ENCODE measurements around the gene CCL25. TPM values are rescaled to one million over a fixed set of nuclear protein-coding genes. Genes with fewer than 3 reads are reported as not detected.

CCL25 gene
- total RNA-seq, 6 donors from 2014 or later = not detected

DNA sequence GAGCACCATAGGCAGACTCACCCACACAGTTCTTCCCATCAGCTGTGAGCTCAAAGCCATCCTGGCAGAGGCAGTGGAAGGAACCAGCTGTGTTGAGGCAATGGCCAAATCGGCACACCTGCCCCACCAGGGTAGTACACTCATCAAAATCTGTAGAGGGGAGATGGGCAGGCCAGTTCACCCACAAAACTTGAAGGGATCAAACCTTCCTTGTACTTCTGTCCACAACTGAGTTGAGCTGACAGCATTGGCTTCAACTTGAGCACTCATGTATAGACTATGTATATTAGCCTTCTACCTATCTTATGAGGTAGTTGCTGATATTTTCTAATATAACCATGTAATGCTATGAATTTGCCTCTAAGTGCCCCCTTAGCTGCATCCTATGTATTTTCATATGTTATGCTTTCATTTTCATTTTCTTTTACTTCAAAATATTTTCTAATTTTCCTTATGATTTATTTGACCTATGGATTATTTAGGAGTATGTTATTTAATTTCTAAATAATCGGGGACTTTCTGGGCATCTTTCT lies 42.9 kb downstream of the CCL25 start:
- Histone ChIP-seq H3K36me3 (no peaks in the 10 kb centered on the region), H3K4me1 (no peaks in the 10 kb centered on the region), H3K27me3 (no peaks in the 10 kb centered on the region), H3K27ac (no peak overlapping the region), H3K9me3 (peaks cover 18 to 35% (median 28%) of the 10 kb centered on the region in 4 donors), H3K4me3 (no peak overlapping the region)
- TF ChIP-seq POLR2A (IDR thresholded peaks at IDR 0.05) = no peak
- TF ChIP-seq, protein P1, sequence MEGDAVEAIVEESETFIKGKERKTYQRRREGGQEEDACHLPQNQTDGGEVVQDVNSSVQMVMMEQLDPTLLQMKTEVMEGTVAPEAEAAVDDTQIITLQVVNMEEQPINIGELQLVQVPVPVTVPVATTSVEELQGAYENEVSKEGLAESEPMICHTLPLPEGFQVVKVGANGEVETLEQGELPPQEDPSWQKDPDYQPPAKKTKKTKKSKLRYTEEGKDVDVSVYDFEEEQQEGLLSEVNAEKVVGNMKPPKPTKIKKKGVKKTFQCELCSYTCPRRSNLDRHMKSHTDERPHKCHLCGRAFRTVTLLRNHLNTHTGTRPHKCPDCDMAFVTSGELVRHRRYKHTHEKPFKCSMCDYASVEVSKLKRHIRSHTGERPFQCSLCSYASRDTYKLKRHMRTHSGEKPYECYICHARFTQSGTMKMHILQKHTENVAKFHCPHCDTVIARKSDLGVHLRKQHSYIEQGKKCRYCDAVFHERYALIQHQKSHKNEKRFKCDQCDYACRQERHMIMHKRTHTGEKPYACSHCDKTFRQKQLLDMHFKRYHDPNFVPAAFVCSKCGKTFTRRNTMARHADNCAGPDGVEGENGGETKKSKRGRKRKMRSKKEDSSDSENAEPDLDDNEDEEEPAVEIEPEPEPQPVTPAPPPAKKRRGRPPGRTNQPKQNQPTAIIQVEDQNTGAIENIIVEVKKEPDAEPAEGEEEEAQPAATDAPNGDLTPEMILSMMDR (IDR thresholded peaks at IDR 0.05) = no peak
- TF ChIP-seq POLR2AphosphoS5 (IDR thresholded peaks at IDR 0.05) = no peak
- no peak for TF ChIP-seq EP300 (IDR thresholded peaks at IDR 0.05)
- ATAC-seq (ENCODE audit: low FRiP score in 2 of 2) = no peak
- WGBS, 2 donors = 75 to 82% methylated on average over 2 of the region's 2 CpGs
- DNase-seq = no peak

DNA sequence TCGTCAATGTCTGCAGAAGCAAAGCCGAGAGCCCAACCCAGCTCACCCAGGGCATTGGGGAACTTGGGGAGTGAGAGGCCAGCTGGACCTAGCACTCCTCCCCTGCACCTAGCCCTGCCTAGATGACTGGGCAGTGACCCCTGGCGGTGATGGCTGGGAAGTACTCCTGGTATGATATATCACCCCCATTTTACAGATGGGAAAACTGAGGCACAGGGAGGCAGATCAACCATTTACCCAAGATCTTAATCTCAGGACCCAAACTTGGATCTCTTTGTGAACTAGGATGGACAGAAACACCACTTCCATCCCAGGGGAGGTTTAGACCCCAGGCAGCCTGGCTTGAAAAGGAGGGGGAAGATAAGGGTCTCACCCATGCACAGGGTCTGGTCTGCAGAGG lies 43.5 kb downstream of the CCL25 start:
- Histone ChIP-seq H3K4me1 (no peaks in the 10 kb centered on the region), H3K27ac (no peak overlapping the region), H3K9me3 (peaks cover 18 to 35% (median 28%) of the 10 kb centered on the region in 4 donors), H3K36me3 (no peaks in the 10 kb centered on the region), H3K4me3 (no peak overlapping the region), H3K27me3 (no peaks in the 10 kb centered on the region)
- ATAC-seq (ENCODE audit: low FRiP score in 2 of 2) = no peak
- TF ChIP-seq POLR2A (IDR thresholded peaks at IDR 0.05) (no peak), EP300 (IDR thresholded peaks at IDR 0.05) (no peak), POLR2AphosphoS5 (IDR thresholded peaks at IDR 0.05) (no peak)
- TF ChIP-seq, protein P1 (IDR thresholded peaks at IDR 0.05) = no peak
- no peak for DNase-seq
- 100% methylated on average over 1 to 3 of the region's 3 CpGs for WGBS, 2 donors

DNA sequence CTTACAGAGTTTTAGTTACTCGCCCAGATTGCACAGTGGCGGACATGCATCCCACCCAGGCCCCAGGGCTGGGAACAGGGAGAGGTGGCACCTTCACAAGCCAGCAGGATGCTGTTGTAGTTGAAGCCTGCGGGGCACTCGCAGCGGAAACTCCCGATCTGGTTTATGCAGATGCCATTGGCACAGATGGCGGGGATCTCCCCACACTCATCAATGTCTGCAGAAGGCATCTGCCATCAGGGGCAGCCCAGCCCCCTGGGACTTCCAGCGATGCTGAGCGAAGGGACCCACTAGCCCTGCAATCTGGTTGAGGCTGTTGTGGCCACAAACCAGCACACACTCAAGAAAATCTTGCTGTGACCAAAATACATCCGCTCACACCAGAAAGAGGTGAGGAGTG lies 44.6 kb downstream of the CCL25 start:
- TF ChIP-seq, protein P1 (IDR thresholded peaks at IDR 0.05) = no peak
- TF ChIP-seq POLR2AphosphoS5 (IDR thresholded peaks at IDR 0.05) (no peak), POLR2A (IDR thresholded peaks at IDR 0.05) (no peak), EP300 (IDR thresholded peaks at IDR 0.05) (no peak)
- H3K36me3 ChIP-seq = no peaks in the 10 kb centered on the region
- no peaks in the 10 kb centered on the region for H3K4me1 ChIP-seq
- H3K27ac ChIP-seq = no peak overlapping the region
- H3K27me3 ChIP-seq = no peaks in the 10 kb centered on the region
- ATAC-seq (ENCODE audit: low FRiP score in 2 of 2) = no peak
- WGBS, 2 donors = 92 to 97% methylated on average over 8 to 10 of the region's 10 CpGs
- H3K4me3 ChIP-seq = no peak overlapping the region
- no peak for DNase-seq
- H3K9me3 ChIP-seq = peaks cover 18 to 35% (median 28%) of the 10 kb centered on the region in 4 donors

DNA sequence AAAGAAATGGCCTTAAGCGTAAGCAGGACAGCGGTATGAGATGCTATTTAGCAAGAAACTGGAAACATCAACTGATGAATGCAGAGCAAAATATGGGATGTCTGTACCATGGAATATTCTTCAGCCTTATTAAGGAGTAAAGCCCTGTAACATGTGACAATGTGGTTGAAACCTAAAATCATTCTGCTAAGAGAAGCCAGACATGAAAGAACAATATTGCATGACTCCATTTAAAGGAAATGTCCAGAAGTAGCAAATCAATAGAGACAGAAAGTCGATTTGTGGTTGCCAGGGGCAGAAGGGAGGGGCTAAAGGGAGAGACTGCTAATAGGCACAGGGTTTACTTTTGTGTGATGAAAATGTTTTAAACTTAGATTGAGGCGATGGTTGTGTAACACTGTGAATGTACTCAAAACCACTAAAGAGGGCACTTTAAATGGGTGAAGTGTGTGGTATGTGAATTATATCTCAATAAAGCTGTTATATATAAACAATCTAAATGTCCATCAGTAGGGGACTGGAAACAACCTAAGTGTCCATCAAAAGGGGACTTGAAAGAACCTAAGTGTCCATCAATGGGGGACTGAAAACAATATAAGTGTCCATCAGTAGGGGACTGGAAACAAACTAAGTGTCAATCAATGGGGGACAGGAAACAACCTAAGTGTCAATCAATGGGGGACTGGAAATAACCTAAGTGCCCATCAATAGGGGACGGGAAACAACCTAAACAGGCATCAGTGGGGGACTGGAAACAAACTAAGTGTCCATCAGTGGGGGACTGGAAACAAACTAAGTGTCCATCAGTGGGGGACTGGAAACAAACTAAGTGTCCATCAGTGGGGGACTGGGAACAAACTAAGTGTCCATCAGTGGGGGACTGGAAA lies 45.4 kb downstream of the CCL25 start:
- no peak for TF ChIP-seq EP300 (IDR thresholded peaks at IDR 0.05)
- no peak for TF ChIP-seq POLR2A (IDR thresholded peaks at IDR 0.05)
- TF ChIP-seq, protein P1 (IDR thresholded peaks at IDR 0.05) = no peak
- no peak for TF ChIP-seq POLR2AphosphoS5 (IDR thresholded peaks at IDR 0.05)
- no peaks in the 10 kb centered on the region for H3K36me3 ChIP-seq
- no peak for DNase-seq
- no peaks in the 10 kb centered on the region for H3K4me1 ChIP-seq
- ATAC-seq (ENCODE audit: low FRiP score in 2 of 2) = no peak
- H3K9me3 ChIP-seq = peaks cover 18 to 35% (median 28%) of the 10 kb centered on the region in 4 donors
- no peaks in the 10 kb centered on the region for H3K27me3 ChIP-seq
- H3K27ac ChIP-seq = no peak overlapping the region
- H3K4me3 ChIP-seq = no peak overlapping the region
- 70 to 71% methylated on average over 5 of the region's 5 CpGs for WGBS, 2 donors

Data from upper lobe of left lung (tissue), 6 donors.